ENCODE results near the gene INMT. TPM values are rescaled to one million over a fixed set of nuclear protein-coding genes. Genes with fewer than 3 reads are reported as not detected.
"Not testable (repeated sequence)": the region's sequence is repeated elsewhere in the genome, so short reads cannot be mapped to it uniquely, and the experiment has no call there.

Gene INMT
- total RNA-seq = 0.77 and 0.89 TPM in 2 replicates

GRCh38 chr7:30751696-30752273 lies at the start of gene INMT:
TSS of gene INMT (plus strand) at chr7:30752135. CDS start at chr7:30752151, 16 bp downstream.
- intact Hi-C loops (cut with micrococcal nuclease) = no loop called here

- intact Hi-C loops (cut with micrococcal nuclease) = loop anchor here (1.0 kb wide), 1 partner anchor 38 kb away; no protein-coding TSS in a partner anchor
These were observed 49.7 kb upstream of the INMT start for GRCh38 chr7:30702200-30702599.

- intact Hi-C loops (cut with micrococcal nuclease) = no loop called here
These were observed 48.2 kb upstream of the INMT start for GRCh38 chr7:30703756-30704155.

- intact Hi-C loops (cut with micrococcal nuclease) = no loop called here
These were observed 46.9 kb upstream of the INMT start for GRCh38 chr7:30705008-30705407.

GRCh38 chr7:30705596-30705995 lies 46.3 kb upstream of the INMT start:
- intact Hi-C loops (cut with micrococcal nuclease) = no loop called here

GRCh38 chr7:30706316-30706715 lies 45.6 kb upstream of the INMT start:
- intact Hi-C loops (cut with micrococcal nuclease) = no loop called here

GRCh38 chr7:30706908-30707307 lies 45.0 kb upstream of the INMT start:
- intact Hi-C loops (cut with micrococcal nuclease) = no loop called here

- intact Hi-C loops (cut with micrococcal nuclease) = no loop called here
These were observed 44.3 kb upstream of the INMT start for GRCh38 chr7:30707391-30708357.

- intact Hi-C loops (cut with micrococcal nuclease) = no loop called here
These were observed 43.5 kb upstream of the INMT start for GRCh38 chr7:30708412-30708811.

GRCh38 chr7:30708983-30709382 lies 43.0 kb upstream of the INMT start:
- intact Hi-C loops (cut with micrococcal nuclease) = no loop called here

GRCh38 chr7:30709549-30709948 lies 42.4 kb upstream of the INMT start:
- intact Hi-C loops (cut with micrococcal nuclease) = no loop called here

GRCh38 chr7:30710669-30711068 lies 41.3 kb upstream of the INMT start:
- intact Hi-C loops (cut with micrococcal nuclease) = no loop called here

GRCh38 chr7:30713392-30713791 lies 38.5 kb upstream of the INMT start:
- intact Hi-C loops (cut with micrococcal nuclease) = no loop called here

GRCh38 chr7:30714129-30714528 lies 37.8 kb upstream of the INMT start:
- intact Hi-C loops (cut with micrococcal nuclease) = no loop called here

- intact Hi-C loops (cut with micrococcal nuclease) = no loop called here
These were observed 34.8 kb upstream of the INMT start for GRCh38 chr7:30717181-30717580.

- intact Hi-C loops (cut with micrococcal nuclease) = not testable (repeated sequence)
These were observed 32.5 kb upstream of the INMT start for GRCh38 chr7:30719434-30719833.

GRCh38 chr7:30721211-30721610 lies 30.7 kb upstream of the INMT start:
- intact Hi-C loops (cut with micrococcal nuclease) = no loop called here

- intact Hi-C loops (cut with micrococcal nuclease) = no loop called here
These were observed 29.7 kb upstream of the INMT start for GRCh38 chr7:30722187-30722586.

- intact Hi-C loops (cut with micrococcal nuclease) = no loop called here
These were observed 29.3 kb upstream of the INMT start for GRCh38 chr7:30722671-30723070.

GRCh38 chr7:30723776-30724175 lies 28.2 kb upstream of the INMT start:
- intact Hi-C loops (cut with micrococcal nuclease) = no loop called here

GRCh38 chr7:30726296-30727006 lies 25.5 kb upstream of the INMT start:
- intact Hi-C loops (cut with micrococcal nuclease) = loop anchor here (1.0 to 5.0 kb wide), 4 partner anchors 12 to 699 kb away; partner anchors contain the start of genes FKBP14, MINDY4, PLEKHA8 and ZNRF2
